CD4-positive, alpha-beta T cell treated with Interleukin-6 for 4 hours (primary cell): ENCODE results near the gene TRMT61A.

Experiments used
- DNase-seq: peaks from one replicate; pipeline ENCODE4 v3.0.0-alpha.2; 2020; ENCODE audit warnings: mixed read lengths

TRMT61A gene

DNA sequence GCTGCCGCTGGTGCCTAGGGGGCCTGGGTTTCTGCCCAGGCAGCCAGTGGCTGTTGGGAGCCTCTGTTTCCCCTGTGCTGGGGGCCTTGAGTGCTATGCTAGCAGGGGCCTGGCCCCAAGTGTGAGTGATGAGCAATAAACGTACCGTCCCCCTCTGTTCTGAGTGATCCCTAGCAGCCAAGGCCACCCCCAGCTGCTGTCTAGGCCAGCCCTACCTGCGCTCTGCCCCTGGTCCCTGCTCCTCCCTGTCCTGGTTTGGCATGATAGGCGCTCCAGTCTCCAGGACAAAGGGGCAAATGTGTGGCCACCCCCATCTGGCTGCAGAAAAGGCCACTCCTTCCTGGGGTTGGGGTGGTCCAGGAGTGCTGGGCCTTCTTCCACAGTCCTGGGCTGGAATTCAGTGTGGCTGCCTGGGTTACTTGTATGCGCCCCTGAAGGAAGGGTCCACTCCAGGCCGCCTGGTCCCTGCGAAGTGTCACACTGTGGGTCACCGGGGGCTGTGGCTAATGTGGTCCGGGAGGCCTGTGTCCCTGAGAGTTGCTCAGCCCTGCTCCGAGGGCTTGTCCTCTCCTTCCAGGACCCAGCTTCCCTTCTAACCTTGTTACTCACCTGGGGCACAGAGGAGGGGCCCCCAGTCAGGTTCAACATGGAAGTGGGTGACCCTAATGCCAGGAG is 7.0 kb downstream of the TRMT61A start:
- DNase-seq: no peak

DNA sequence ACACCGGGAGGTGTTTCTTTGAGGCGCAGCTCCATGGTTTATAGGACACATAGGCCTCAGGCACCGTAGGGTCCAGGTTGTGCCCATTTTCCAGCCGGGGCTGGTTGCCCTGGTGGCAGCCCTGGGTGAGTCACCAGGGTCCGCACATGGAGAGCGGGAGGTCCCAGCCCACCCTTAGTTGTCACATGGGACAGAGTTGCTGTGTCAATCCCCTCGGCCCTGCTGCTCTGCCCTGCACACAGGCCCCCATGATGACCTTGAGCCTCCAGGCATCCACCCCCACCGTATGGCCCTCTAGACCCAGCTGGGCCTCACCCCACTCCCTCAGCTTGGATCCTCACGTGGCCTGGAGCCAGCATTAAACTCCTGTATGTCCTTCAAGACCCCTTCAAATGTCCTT is 7.7 kb downstream of the TRMT61A start:
- DNase-seq: no peak

DNA sequence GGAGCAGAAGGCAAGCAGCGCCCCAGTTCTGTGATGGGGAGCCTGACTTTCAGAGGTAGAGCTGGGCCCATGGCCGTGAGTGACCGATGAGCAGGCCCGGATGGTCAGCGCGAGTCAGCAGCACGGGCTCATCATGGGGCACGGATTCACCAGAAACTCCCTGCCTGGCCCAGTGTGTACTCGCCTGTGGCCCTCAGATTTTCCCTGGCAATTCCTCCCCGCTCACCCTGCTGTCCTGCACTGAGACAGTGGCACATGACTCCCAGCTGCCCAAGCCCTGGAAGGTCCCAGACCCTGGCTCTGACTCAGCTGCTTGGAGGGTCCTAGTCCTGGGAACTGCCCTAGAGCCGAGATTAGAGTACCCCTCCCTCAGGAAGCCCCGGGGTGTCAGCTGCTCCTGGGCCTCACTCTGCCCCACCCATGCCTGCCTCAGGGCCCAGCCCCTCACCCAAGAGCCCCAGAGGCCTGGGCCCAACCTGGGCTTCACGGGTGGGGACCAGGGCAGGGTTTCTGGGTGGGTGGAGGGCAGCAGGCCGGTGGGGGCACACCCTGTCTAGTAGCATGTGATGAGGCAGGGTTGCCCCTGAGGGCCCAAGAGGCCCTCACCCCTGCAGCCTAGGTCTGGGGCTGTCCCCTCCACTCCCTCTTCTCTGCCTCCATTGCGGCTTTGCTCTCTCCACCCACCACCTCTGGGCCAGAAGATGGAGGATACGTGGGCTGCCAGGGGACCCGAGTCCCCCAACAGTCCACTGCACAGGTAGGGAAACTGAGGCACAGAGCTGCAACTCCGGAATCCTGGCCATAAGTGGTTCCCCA is 8.4 kb downstream of the TRMT61A start:
- DNase-seq: no peak

DNA sequence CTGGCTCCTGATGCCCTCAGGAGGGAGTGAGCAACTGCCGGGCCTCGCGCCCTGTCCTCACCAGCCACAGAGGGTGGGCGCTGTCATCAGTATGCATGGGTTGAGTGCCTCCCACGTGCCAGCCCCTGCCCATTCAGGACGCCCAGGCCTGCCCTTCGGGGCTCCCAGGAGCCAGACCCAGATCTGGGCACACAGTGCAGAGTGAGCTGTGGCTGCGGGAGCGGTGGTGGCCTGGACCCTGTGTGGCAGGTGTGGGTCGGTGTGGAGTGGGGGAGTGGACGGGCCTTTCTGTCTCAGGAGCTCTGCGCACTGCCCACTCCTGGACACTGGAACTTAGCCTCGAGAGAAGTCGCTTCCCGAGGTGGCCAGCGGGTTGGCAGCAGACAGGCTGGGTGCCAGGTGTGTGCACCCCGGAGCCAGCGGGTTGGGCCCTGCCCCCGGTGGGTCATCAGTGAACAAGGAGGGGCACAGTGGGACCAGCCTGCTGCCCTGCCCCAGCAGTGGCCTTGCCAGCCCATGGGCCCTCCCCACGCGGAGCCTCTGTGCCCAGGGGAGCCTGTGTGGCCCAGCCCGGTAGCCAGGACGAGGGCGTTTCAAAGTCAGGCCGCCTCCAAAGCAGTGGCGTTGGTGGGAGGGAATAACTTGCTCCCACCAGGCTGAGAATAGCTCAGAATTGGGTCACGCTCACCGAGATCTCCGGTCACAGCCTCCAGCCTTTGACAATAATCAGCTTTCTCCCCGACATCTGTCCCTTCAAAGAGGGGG is 9.5 kb downstream of the TRMT61A start:
- no peak for DNase-seq

DNA sequence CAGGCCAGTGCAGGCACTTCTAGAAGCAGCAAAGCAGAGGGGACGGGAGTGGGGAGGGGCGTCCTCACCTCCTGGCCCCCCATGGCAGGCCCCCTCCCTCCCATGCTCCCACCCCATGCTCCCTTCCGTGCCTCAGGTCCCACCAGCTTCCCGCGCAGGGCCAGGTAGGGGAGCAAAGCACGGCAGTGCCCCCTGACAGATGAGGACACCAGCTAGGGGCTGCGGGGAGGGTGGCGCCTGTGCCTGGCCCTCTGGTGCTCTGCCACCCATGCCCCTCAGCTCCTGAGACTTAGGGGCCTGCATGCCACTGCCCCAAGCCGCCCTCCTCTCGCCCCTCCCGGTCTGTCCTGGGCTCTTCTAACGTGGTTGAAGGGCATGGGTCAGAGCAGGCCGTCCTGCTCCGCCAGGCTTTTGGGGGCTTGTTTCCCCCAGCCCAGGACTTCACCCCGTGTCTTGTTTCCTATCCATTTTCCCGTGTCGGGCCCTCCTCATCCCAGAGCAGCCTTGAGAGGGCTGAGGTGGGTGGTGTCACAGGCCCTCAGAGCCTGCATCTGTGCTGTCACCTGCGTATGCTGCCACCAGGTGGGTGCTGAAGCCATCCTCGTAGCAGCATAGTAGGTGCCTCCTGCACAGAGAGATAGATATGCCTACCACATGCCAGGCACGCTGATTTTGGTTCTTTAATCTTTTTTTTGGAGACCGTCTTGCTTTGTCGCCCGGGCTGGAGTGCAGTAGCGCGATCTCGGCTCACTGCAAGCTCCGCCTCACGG is 10.2 kb downstream of the TRMT61A start:
- no peak for DNase-seq

DNA sequence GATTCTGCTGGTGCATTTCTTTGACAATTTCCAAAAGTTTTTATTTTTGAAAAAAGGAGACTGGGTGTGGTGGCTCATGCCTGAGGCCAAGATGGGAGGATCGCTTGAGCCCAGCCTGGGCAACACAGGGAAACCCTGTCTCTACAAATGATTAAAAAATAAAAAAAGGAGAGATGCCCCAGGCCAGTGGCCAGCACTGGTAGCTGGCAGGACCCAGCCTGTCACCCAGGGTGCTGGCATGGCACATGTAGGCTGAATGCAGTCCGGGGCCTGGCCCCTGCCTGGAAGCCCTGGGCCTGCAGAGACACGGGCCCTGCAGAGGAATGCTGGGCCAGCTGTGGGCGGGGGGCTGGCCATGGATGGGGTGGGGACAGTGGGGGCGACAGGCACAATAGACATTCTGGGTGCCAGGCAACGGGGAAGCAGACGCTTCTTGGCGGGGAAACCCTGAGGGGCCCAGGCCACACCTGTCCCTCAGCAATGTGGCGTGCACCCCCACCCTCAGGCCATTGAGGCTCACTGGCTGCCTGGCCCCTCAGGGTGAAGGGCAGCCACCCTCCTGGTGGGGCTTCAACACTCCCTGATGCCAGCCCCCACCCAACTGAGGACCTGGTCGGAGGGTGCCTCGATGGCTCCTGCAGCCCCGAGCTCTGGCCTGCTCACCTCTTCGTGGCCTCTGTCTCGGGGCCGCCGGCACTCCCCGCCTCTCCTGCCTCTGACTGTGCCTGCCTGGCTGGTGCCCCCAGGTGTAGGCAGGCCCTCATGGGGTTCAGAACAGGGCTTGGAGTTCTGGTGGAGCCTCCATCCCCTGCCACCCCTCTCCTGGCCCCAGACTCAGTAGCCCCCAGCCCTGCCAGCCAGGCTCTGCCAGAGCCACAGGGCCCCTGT is 12.1 kb downstream of the TRMT61A start:
- DNase-seq: no peak

DNA sequence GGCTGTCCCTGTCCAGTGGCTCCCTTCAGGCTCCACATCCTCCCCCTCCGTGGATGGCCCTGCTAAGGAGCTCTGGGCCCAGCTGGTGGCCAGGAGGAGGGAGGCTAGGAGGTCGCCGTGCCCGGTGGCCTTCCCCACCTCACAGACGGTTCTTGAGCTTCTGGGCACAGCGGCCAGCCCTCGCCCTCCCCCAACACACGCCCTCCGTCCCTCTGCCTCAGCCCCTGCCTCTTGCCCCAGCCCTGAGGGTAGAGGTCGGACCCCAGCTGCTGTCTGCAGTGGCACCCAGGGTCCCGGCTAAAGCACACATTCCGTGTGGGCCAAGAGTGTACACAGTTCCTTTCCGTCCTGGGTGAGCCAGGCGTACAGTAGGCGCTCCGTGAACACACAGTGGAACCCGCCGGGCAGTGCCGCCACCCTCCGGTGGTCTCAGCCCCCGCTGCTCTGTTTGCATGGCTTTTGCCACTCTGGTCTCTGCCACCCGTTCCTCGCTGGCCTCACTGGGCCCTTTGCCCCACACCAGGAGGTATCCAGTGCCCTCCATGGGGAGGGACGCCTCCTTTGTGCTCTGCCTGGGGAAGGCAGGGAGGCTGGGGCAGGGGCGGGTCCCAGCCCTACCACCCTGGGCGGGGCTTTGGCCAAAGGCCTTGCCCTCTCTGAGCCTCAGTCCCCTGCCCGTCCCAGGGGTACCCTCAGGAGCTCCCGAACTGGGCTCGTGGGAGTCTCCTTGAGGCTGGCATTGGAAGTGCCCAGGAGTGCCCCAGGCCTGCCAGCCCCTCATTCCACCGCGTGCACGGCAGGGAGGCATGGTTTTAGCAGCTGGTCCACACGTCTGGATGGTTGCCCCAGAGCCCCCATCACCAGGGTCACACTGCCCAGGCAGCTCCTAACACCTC is 13.0 kb downstream of the TRMT61A start:
- DNase-seq: no peak

DNA sequence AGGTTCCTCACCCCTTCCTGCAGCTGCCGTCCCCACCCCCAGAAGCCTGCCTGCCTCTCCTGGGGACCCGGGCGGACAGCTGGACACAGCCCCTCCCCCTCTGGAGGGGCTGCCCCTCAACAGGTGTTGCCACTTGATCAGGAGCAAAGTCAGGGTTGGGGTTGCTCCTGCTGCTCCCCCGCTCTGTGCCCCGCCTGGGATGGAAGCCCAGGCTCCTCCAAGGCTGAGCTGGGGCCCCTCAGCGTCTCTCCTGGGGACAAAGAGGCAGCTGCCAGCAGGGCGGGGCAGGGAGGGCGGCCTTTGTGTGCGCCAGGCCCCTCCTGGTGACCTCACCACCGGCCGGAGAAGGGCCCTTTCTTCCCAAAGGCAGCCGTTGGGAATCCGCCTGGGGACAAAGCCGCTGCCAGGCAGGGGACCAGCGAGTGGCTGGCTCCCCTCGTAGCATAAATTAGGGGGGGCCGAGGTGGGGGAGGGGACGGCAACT is 13.7 kb downstream of the TRMT61A start:
- DNase-seq: no peak

DNA sequence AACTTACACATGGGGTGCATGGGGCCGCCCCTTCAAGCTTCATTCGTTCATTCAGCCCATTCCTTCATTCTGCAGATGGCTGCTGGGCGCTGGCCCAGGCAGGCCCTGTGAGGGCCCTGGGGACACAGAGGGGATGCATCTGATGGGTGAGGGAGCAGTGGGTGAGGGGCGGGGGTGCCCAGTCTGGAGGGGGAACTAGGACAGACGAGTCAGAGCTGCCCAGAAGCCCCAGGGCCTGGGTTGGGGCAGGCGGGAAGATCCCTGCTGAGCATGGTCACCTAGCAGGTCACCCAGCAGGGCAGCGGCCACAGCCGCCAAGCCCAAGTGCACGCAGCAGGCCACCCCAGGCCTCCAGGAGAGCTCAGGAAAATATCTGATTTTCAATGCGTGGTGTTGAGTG is 14.1 kb downstream of the TRMT61A start:
- no peak for DNase-seq

DNA sequence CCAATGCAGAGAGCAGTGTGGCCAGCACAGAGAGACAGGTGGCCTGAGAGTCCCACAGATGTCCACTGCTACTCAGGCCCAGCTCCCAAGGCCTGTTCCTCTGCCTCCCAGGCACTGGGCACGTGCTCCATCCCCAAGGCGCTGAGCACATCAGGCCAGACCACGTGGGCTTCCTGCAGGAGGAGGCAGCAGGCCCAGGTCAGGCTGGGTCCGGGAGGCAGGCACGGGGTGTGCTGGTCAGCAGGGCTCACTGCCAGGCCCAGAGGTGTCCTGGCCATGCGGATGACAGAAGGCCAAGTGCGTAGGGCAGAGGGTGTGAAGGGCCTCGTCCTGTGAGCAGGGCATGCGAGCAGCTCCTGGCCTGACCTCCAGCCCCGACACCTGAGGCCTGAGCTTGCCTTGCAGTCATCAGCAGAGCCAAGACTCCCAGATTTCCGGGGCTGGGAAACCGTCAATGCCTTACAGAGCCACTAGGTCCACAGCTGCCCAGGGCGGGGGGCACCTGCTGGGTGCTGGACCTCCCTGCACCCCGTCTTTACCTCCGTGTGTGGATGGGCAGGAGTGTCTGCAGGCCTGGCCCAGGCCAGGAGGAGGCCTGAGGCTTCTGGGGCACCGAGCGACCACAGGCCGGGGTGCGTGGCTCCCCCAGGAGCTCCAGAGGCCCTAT is 14.9 kb downstream of the TRMT61A start:
- DNase-seq: no peak

DNA sequence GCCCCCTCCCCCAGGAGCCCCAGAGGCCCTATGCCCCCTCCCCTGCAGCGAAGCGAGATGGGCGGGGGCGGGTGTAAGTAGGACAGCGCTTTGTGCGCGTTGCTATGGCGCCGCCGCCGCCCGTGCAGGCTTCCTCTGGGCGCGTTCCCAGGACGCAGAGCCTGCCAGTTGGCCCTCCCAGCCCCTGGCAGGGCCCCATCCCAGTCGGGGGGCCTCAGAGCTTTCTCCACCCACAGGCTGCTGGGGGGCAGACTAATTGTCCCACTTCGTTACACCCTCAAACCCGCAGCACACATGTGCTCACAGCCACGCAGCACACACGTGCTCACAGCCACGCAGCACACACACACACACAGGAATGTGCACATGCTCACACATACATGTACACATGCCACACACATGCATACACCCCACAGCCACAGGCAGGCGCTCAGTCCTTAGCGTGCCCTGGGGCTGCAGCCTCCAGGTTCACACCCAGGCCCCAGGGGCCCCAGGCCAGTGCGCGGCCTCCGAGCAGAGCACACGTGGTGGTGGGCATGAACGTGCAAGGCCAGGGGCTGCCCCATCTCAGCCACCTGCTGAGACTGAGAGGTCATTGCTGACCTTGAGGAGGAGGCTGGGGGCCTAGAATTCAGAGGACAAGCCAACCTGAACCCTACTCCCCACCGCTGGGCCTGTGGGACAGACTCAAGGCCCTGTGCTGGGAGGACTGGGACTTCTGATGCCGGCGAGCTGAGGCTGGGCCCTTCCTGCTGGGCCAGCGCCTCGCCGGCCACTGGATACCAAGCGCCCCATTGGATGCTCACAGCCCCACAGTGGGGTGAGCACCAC is 15.6 kb downstream of the TRMT61A start:
- no peak for DNase-seq

DNA sequence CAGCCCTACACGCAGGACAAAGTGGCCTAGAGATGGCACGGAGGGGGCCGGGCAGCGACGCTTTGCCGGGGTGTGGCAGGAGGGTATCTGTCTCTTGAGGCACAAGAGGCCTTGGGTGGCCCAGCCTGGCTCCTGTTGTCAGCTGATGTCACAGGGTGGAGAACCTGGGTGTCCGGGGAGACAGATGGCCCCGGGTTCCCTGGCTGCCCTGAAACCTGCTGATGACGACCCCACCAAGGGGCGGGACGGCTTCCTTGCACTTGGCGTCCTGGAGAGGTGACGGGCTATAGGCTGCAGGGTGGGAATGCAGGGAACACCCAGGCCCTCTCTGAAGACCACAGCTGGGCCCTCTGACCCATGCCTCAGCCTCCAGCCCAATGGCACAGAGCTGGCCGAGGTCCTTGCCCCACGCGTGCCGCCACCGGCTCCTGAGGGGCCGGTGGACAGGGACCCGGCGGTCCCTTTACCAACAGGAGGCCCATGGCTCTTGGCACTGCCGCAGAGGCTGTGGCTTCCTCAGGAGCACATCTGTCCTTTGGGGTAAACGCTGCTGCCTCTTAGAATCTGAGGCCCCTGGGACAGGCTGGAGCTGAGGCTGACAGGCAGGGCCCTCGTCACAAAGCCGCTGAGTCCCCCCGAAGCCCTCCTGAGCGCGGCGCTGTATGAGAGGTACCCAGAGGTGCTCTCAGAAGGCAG is 16.4 kb downstream of the TRMT61A start:
- DNase-seq: no peak

DNA sequence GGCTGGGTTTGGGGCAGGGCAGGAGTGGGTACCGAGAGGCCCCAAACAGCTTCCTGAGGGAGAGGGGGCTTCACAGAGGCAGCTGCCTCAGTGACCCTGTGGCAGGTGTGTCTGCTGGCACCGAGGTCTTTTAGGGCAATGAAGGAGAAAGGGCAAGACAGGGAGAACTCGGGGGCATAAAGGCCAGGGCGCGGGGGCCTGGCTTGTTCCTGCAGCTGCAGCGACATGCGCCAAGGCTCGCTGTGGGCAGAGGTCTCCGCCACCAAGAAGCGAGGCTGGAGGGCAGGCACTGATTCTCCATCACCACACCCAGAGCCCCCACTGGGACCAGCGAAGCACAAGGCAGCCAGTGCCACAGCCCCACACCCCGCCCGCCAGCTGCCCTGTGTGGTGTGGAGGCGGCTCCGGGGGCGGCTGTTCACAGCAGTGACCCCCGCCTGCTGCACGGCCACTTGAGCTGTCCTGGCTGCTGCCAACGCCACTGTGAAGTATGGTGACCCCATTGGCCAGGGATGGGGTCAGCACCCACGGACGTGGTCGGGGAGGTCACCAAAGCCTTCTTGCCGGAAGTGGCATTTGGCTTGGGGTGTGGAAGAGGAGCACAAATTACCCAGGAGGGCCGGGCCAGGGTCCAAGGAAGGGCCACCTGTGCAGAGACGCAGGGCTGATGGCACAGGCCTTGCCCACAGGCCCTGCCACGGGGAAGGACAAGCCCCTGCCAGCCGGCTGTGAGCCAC is 17.1 kb downstream of the TRMT61A start:
- no peak for DNase-seq

DNA sequence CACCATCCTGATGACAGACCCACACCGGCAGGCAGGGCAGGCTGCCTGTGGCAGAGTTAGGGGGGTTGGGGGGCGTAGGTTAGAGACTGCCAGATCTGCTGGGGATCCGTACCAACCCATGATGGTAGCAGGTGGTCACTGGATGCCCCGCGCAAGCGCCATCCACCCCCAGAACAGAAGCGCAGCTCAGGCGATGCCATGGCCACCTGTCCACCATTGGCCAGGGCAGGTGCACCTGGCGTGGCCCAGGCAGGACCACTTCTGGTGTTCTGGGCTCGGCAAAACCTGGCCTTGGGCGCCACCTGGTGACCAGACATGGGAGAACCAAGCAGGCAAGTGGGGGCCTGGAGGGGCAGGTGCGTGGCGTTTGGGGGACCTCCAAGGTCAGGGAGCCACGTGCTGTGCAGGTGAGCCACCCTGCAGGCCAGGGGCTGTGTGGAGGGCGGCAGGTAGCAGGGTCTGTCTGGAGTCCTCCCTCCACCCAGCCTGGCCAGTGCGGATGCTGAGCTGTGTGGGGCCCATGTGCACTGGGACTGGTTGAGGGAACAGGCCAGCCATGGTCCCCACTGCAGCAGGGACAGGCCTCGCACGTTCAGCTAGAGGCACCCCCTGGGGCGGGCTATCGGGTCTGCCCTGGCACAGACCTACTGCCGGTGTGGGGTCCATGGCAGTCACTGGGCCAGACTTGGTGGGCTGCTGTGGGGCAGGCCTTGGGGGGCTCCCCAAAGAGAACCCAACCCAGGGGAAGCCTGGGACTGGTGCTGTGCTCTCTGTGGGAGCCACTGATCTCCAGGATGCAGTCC is 17.9 kb downstream of the TRMT61A start:
- DNase-seq: peak; percentile 85

DNA sequence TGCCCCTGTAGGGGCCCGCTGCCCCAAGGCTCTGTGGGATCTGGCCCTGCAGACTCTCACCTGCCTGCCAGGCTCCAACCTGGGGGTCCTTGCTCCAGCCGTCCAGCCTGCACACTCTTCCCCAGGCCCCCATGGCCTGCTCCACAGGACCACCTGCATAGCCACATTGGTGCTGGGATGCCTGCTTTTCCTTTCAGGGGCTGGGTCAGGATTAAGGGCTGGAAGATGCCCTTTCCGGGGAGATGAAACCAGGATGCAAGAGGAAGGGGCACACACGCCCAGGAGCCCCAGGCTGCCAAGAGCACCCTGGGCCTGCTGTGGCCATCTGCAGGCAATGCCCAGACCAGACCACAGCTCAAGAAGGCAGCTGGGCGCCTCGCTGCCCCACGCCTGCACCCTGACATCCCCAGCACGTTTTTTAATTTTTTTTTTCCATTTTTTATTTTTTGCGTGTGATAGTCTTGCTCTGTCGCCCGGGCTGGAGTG is 18.5 kb downstream of the TRMT61A start:
- DNase-seq: no peak

DNA sequence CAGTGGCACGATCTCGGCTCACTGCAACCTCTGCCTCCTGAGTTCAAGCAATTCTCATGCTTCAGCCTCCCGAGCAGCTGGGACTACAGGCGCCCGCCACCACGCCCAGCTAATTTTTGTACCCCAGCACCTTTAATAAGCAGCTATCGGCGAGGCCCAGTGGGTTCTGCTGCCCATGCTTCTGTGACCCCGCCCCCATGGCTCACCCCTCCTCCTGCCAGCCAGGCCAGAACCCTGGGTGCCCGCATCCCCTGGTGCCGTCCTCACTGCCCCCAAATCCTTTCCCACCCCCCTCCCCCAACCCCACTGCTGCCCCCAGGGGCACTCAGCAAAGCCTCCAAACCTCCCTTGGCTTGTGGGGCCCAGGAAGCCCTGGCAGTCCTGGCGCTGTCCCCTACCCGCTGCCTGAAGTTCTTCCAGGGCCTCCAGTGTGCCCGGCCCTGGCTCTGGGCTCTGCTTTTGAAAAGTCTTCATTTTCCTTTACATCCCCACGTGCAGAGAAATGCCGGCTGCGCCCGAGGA is 19.0 kb downstream of the TRMT61A start:
- no peak for DNase-seq
